ENCODE data around the gene ARHGAP15.

GRCh38 chr2:143720095-143720664 lies 591.0 kb downstream of the ARHGAP15 start:
- TF ChIP-seq CTCF (IDR thresholded peaks at IDR 0.05; ENCODE audit: insufficient read depth, low read depth, low read length): no peak
- TF ChIP-seq EZH2 (IDR thresholded peaks at IDR 0.05; ENCODE audit: insufficient read depth, low read length): no peak
